ENCODE measurements around the gene ADAMTS17.

GRCh38 chr15:99973351-99973750 lies 368.4 kb downstream of the ADAMTS17 start:
- no peak for TF ChIP-seq ZBTB7A (IDR thresholded peaks at IDR 0.05; ENCODE audit: low read depth)
- no peak for TF ChIP-seq NFIC (IDR thresholded peaks at IDR 0.05)
- no peak for TF ChIP-seq REST (IDR thresholded peaks at IDR 0.05; ENCODE audit: low read depth)

All from Ishikawa (cell line).